KOPT-K1 (cell line): Measurements from ENCODE around the gene CDKL1.

Experiments
- H3K27ac ChIP-seq: fragments of 200-600 bp; sonication (generic); 2 replicates; pipeline ENCODE4 v1.5.1; 2016; ENCODE audit warnings: antibody characterized with exemption, mild to moderate bottlenecking, low read depth, low read length; ENCODE audit not compliant: poor library complexity, severe bottlenecking
- H3K36me3 ChIP-seq: fragments of 200-600 bp; sonication (generic); 2 replicates; pipeline ENCODE4 v1.5.1; 2017; ENCODE audit warnings: antibody characterized with exemption, mild to moderate bottlenecking, low read length, moderate library complexity; ENCODE audit not compliant: insufficient read depth
- H3K9me3 ChIP-seq: fragments of 200-600 bp; sonication (generic); 2 replicates; pipeline ENCODE4 v1.5.1; 2017; ENCODE audit warnings: antibody characterized with exemption, low read length, mild to moderate bottlenecking; ENCODE audit not compliant: insufficient read depth, poor library complexity, severe bottlenecking

Gene CDKL1

GRCh38 chr14:50398189-50398580 lies 1.5 kb upstream of the CDKL1 start:
- no peak overlapping the region for H3K27ac ChIP-seq
- no peaks in the 10 kb centered on the region for H3K9me3 ChIP-seq
- no peaks in the 10 kb centered on the region for H3K36me3 ChIP-seq

GRCh38 chr14:50397390-50398188 lies 908 bp upstream of the CDKL1 start:
- Histone ChIP-seq H3K36me3 (no peaks in the 10 kb centered on the region), H3K27ac (no peak overlapping the region), H3K9me3 (no peaks in the 10 kb centered on the region)

- no peak overlapping the region for H3K27ac ChIP-seq
- no peaks in the 10 kb centered on the region for H3K36me3 ChIP-seq
- no peaks in the 10 kb centered on the region for H3K9me3 ChIP-seq
Measured at GRCh38 chr14:50395448-50395847, 1.2 kb downstream of the CDKL1 start.

- no peaks in the 10 kb centered on the region for H3K36me3 ChIP-seq
- H3K9me3 ChIP-seq: no peaks in the 10 kb centered on the region
- H3K27ac ChIP-seq: no peak overlapping the region
Measured at GRCh38 chr14:50394713-50395112, 2.0 kb downstream of the CDKL1 start.

- H3K36me3 ChIP-seq: no peaks in the 10 kb centered on the region
- H3K9me3 ChIP-seq: no peaks in the 10 kb centered on the region
- no peak overlapping the region for H3K27ac ChIP-seq
Measured at GRCh38 chr14:50389668-50390441, 6.8 kb downstream of the CDKL1 start.

GRCh38 chr14:50388256-50388931 lies 8.3 kb downstream of the CDKL1 start:
- H3K27ac ChIP-seq: no peak overlapping the region
- H3K9me3 ChIP-seq: no peaks in the 10 kb centered on the region
- H3K36me3 ChIP-seq: no peaks in the 10 kb centered on the region

- no peak overlapping the region for H3K27ac ChIP-seq
- H3K36me3 ChIP-seq: no peaks in the 10 kb centered on the region
- H3K9me3 ChIP-seq: no peaks in the 10 kb centered on the region
Measured at GRCh38 chr14:50387548-50387947, 9.1 kb downstream of the CDKL1 start.

- Histone ChIP-seq H3K27ac (no peak overlapping the region), H3K9me3 (no peaks in the 10 kb centered on the region), H3K36me3 (no peaks in the 10 kb centered on the region)
Measured at GRCh38 chr14:50383618-50384225, 13.0 kb downstream of the CDKL1 start.

- Histone ChIP-seq H3K9me3 (no peaks in the 10 kb centered on the region), H3K36me3 (no peaks in the 10 kb centered on the region), H3K27ac (no peak overlapping the region)
Measured at GRCh38 chr14:50381823-50382287, 14.8 kb downstream of the CDKL1 start.

- no peaks in the 10 kb centered on the region for H3K36me3 ChIP-seq
- no peak overlapping the region for H3K27ac ChIP-seq
Measured at GRCh38 chr14:50381008-50381407, 15.7 kb downstream of the CDKL1 start.

GRCh38 chr14:50380455-50380854 lies 16.2 kb downstream of the CDKL1 start:
- H3K36me3 ChIP-seq: no peaks in the 10 kb centered on the region
- H3K27ac ChIP-seq: no peak overlapping the region
- H3K9me3 ChIP-seq: no peaks in the 10 kb centered on the region

More at GRCh38 chr14:50381008-50381407, 15.7 kb downstream of the CDKL1 start:
- H3K9me3 ChIP-seq: no peaks in the 10 kb centered on the region

- Histone ChIP-seq H3K27ac (no peak overlapping the region), H3K36me3 (no peaks in the 10 kb centered on the region), H3K9me3 (no peaks in the 10 kb centered on the region)
Measured at GRCh38 chr14:50379563-50379962, 17.1 kb downstream of the CDKL1 start.

GRCh38 chr14:50377550-50378085 lies 19.1 kb downstream of the CDKL1 start:
- Histone ChIP-seq H3K36me3 (no peaks in the 10 kb centered on the region), H3K9me3 (no peaks in the 10 kb centered on the region), H3K27ac (no peak overlapping the region)

GRCh38 chr14:50375760-50376159 lies 20.9 kb downstream of the CDKL1 start:
- Histone ChIP-seq H3K27ac (no peak overlapping the region), H3K36me3 (no peaks in the 10 kb centered on the region), H3K9me3 (no peaks in the 10 kb centered on the region)

- Histone ChIP-seq H3K36me3 (no peaks in the 10 kb centered on the region), H3K27ac (no peak overlapping the region), H3K9me3 (no peaks in the 10 kb centered on the region)
Measured at GRCh38 chr14:50373959-50374358, 22.7 kb downstream of the CDKL1 start.
